Fibroblast of gingiva (primary cell): ENCODE measurements around the gene TSNAX.

Experiments
- DNase-seq: peaks from one replicate; pipeline ENCODE4 v3.0.0-alpha.2; 2011; ENCODE audit warnings: low read depth

The TSNAX gene

GRCh38 chr1:231601824-231602672, 73.6 kb downstream of the TSNAX start:
- DNase-seq = peak; percentile 77

DNA sequence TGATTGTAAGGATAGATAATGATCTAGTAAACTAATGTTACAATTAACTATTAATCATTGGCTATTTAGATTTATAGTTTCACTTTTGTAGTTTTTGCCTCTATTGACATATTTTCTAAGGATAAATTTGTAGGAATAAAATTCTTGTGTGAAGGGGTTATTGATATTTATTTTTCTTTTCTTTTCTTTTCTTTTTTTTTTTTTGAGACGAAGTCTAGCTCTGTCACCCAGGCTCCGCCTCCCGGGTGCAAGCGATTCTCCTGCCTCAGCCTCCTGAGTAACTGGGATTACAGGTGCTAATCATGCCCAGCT, 74.2 kb downstream of the TSNAX start:
- no peak for DNase-seq

GRCh38 chr1:231603598-231604275, 75.3 kb downstream of the TSNAX start:
- peak; percentile 34 for DNase-seq

- no peak for DNase-seq
Measured at GRCh38 chr1:231604276-231604621, 75.8 kb downstream of the TSNAX start.

- DNase-seq = no peak
Measured at GRCh38 chr1:231605149-231606100, 77.0 kb downstream of the TSNAX start.

GRCh38 chr1:231606712-231607111, 78.2 kb downstream of the TSNAX start:
- DNase-seq = no peak

DNA sequence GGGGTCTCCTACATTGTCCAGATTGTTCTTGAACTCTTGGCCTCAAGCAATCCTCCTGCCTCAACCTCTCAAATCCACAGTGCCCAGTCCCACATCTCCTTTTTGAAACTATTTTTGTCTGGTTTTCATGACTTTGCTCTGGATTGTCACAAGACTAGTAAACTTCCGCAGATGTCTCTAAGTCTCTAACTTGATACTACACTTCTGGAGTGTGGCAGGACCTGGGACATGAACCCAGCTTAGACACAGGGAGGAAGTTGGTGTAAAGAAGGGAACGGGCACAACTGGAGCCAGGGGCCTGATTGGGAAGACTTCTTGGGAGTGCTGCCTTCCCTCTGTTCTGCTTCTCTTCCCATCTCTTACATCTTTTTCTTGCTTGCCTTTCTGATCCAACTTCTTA, 81.9 kb downstream of the TSNAX start:
- no peak for DNase-seq

DNA sequence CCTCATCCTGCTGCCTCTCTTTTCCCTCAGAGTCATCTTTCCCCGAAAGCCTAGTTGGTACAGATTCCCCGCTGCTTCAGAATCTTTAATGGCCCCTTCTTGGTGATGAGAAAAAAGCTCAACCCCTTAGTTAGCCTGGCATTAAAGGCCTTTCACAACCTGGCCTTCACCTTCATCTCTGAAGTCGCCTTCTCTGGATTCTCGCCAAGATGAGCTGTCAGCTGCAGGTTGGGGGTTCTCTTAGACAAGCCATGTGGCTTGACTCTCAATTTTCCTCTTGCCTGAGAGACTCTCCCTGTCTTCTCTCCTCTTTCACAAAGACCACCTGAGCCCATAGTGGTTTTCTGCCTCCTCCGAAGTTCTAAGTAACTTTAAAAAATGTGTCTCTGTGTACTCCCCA, 82.6 kb downstream of the TSNAX start:
- DNase-seq = no peak

- no peak for DNase-seq
Measured at GRCh38 chr1:231611851-231612250, 83.4 kb downstream of the TSNAX start.

- no peak for DNase-seq
Measured at GRCh38 chr1:231612393-231613089, 84.1 kb downstream of the TSNAX start.

DNA sequence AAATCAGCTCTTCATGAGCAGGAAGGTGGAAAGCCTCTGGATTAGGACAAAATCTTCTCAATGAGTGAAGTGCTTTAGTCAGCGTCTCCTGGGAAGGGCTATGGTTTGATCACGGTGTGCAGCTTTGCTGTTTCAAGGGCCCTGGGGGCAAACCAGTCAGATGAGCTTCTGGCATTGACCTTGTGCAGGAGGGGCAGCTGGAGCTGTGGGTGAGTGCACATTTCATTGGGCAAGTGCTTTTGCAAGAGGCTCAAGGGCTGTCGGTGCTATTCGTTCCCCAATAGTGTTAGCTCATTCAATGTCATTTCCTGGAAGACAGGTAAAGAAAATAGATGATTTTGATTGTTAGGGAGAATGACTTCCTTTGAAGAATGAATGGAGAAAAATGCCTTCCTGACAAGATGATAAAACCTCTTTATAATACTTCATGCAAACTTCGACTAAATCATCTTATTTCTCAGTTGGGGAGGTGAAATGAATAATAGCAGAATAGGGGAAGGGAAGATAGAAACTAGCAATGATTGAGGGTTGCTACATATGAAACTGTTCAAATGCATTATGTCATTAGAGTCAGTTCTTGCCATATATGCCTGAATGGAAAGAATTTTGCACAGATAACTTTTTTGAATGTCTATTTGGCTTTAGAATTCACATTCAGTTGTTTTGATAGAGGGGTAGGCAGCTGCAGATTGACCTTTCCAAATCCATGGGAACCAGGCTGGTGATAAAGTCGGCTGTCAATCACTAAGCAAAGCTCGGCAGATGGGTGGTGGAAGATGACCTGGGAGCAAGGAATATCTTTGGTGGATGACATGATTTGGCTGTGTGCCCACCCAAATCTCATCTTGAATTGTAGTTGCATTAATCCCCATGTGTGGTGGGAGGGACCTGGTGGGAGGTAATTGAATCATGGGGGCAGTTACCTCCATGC, 85.2 kb downstream of the TSNAX start:
- no peak for DNase-seq
